Neuronal stem cell (in vitro differentiated cells): ENCODE results near the gene BRD3OS.
A peak's percentile ranks its signal among the peaks of the same experiment; 100 is the strongest.

Source experiments
- DNase-seq: peaks from one replicate; pipeline ENCODE4 v3.0.0-alpha.2; 2013; ENCODE audit warnings: low spot score
- H2AFZ ChIP-seq: one replicate; pipeline ENCODE4 v1.6.1; 2013; ENCODE audit warnings: mild to moderate bottlenecking, low read length, inconsistent platforms
- H2AK5ac ChIP-seq: 2 replicates; pipeline ENCODE4 v1.6.1; 2013; ENCODE audit warnings: low read depth, mild to moderate bottlenecking, inconsistent platforms, low read length, moderate library complexity, mixed read lengths
- H2BK120ac ChIP-seq: 2 replicates; pipeline ENCODE4 v1.6.1; 2013; ENCODE audit warnings: low read depth, mild to moderate bottlenecking, inconsistent platforms, low read length, moderate library complexity, mixed read lengths
- H2BK12ac ChIP-seq: one replicate; pipeline ENCODE4 v1.6.1; 2013; ENCODE audit warnings: low read length, inconsistent platforms
- H2BK15ac ChIP-seq: 2 replicates; pipeline ENCODE4 v1.6.1; 2013; ENCODE audit warnings: mild to moderate bottlenecking, low read length, inconsistent platforms, mixed read lengths
- H2BK5ac ChIP-seq: one replicate; pipeline ENCODE4 v1.6.1; 2013; ENCODE audit warnings: inconsistent platforms, mild to moderate bottlenecking, low read length, moderate library complexity
- H3K14ac ChIP-seq: one replicate; pipeline ENCODE4 v1.6.1; 2013; ENCODE audit warnings: low read length, inconsistent platforms
- H3K18ac ChIP-seq: 2 replicates; pipeline ENCODE4 v1.6.1; 2013; ENCODE audit warnings: low read length, inconsistent platforms
- H3K23ac ChIP-seq: 2 replicates; pipeline ENCODE4 v1.6.1; 2013; ENCODE audit warnings: low read depth, mild to moderate bottlenecking, mixed read lengths, low read length, inconsistent platforms; ENCODE audit not compliant: poor library complexity
- H3K27ac ChIP-seq: replicated peaks from 3 replicates; pipeline ENCODE4 v1.5.1; 2013; ENCODE audit warnings: low read length, inconsistent platforms
- H3K27me3 ChIP-seq, 3 experiments: 2 replicates each; pipeline ENCODE4 v1.6.1; 2013; ENCODE audit warnings: low read length in 3 of 3, mild to moderate bottlenecking in 2 of 3, inconsistent platforms in 1 of 3, low read depth in 1 of 3, mixed read lengths in 1 of 3, moderate library complexity in 1 of 3; ENCODE audit not compliant: control insufficient read depth in 3 of 3, insufficient read depth in 3 of 3
- H3K36me3 ChIP-seq, 2 donors: replicated peaks in 1 of 2; 2 replicates each; pipeline ENCODE4 v1.6.1; 2013; ENCODE audit warnings: low read length in 2 of 2; ENCODE audit not compliant: control insufficient read depth in 2 of 2, insufficient read depth in 2 of 2
- H3K4ac ChIP-seq: 2 replicates; pipeline ENCODE4 v1.6.1; 2013; ENCODE audit warnings: inconsistent platforms, mild to moderate bottlenecking, low read length, moderate library complexity
- H3K4me1 ChIP-seq, 2 donors: 1 replicate in 1 of 2; 2 replicates in 1 of 2; pipeline ENCODE4 v1.6.1; 2013; ENCODE audit warnings: low read length in 2 of 2, low read depth in 1 of 2; ENCODE audit not compliant: control insufficient read depth in 2 of 2, insufficient read depth in 1 of 2
- H3K4me2 ChIP-seq: one replicate; pipeline ENCODE4 v1.6.1; 2013; ENCODE audit warnings: mild to moderate bottlenecking, low read length, inconsistent platforms; ENCODE audit not compliant: insufficient read depth, poor library complexity, severe bottlenecking
- H3K4me3 ChIP-seq, 2 donors: 2 replicates each; pipeline ENCODE4 v1.5.1; 2013; ENCODE audit warnings: low read length in 2 of 2, mild to moderate bottlenecking in 2 of 2, inconsistent platforms in 1 of 2, moderate library complexity in 1 of 2
- H3K79me1 ChIP-seq: one replicate; pipeline ENCODE4 v1.6.1; 2013; ENCODE audit warnings: low read depth, mild to moderate bottlenecking, inconsistent platforms, low read length, moderate library complexity
- H3K9ac ChIP-seq: one replicate; pipeline ENCODE4 v1.6.1; 2013; ENCODE audit warnings: mild to moderate bottlenecking, low read depth, low read length, inconsistent platforms; ENCODE audit not compliant: poor library complexity
- H3K9me3 ChIP-seq, 2 donors: replicated peaks in 1 of 2; 2 replicates each; pipeline versions ENCODE3 to v1.6.1; 2013; ENCODE audit warnings: low read length in 2 of 2, mild to moderate bottlenecking in 2 of 2, inconsistent platforms in 1 of 2, low read depth in 1 of 2, mixed read lengths in 1 of 2, moderate library complexity in 1 of 2; ENCODE audit not compliant: control insufficient read depth in 2 of 2, insufficient read depth in 1 of 2
- H4K8ac ChIP-seq: one replicate; pipeline ENCODE4 v1.6.1; 2013; ENCODE audit warnings: low read depth, mild to moderate bottlenecking, inconsistent platforms, low read length, moderate library complexity
- H4K91ac ChIP-seq: one replicate; pipeline ENCODE4 v1.6.1; 2013; ENCODE audit warnings: low read length, low read depth, mild to moderate bottlenecking, inconsistent platforms; ENCODE audit not compliant: poor library complexity
- WGBS, 2 donors: extraction: QIAGEN DNeasy Blood & Tissue Kit; methylation state at CpG; one replicate each; pipeline ENCODE4 v1.1.7; 2013; ENCODE audit warnings: missing lambda C conversion rate in 2 of 2, mixed read lengths in 1 of 2; ENCODE audit not compliant: insufficient read length in 2 of 2, insufficient replicate concordance in 1 of 2; ENCODE audit errors: extremely low coverage in 2 of 2; 5-methylcytosine and 5-hydroxymethylcytosine counted together

Gene BRD3OS

GRCh38 chr9:134030821-134031470, 5.7 kb downstream of the BRD3OS start:
- no peak overlapping the region for H2BK120ac ChIP-seq
- H4K8ac ChIP-seq = no peak overlapping the region
- peaks cover 6 to 7% of the 10 kb centered on the region in 2 donors for H3K4me1 ChIP-seq
- H3K23ac ChIP-seq = peak overlapping the region; percentile 47
- H3K36me3 ChIP-seq = peaks cover 57 to 95% of the 10 kb centered on the region in 2 donors
- no peak overlapping the region for H2BK5ac ChIP-seq
- H2AK5ac ChIP-seq = no peak overlapping the region
- no peak overlapping the region for H2BK15ac ChIP-seq
- no peak overlapping the region for H3K4ac ChIP-seq
- H2AFZ ChIP-seq = no peak overlapping the region
- DNase-seq = no peak
- peaks cover 8% of the 10 kb centered on the region for H3K79me1 ChIP-seq
- peak overlapping the region; percentile 46 for H2BK12ac ChIP-seq
- H3K9ac ChIP-seq = no peak overlapping the region
- no peak overlapping the region for H3K18ac ChIP-seq
- H3K4me2 ChIP-seq = no peak overlapping the region
- no CpG with 5 or more reads among the region's 29 CpGs for WGBS, 2 donors
- H3K27ac ChIP-seq = no peak overlapping the region
- no peak overlapping the region for H3K14ac ChIP-seq
- no peak overlapping the region for H3K4me3 ChIP-seq
- no peaks in the 10 kb centered on the region for H3K27me3 ChIP-seq
- H3K9me3 ChIP-seq = no peaks in the 10 kb centered on the region
- no peak overlapping the region for H4K91ac ChIP-seq

GRCh38 chr9:134031783-134032182, 6.5 kb downstream of the BRD3OS start:
- Histone ChIP-seq H2BK12ac (no peak overlapping the region), H3K36me3 (peaks cover 59 to 98% of the 10 kb centered on the region in 2 donors), H3K4me1 (no peaks in the 10 kb centered on the region), H3K4ac (no peak overlapping the region), H3K4me3 (no peak overlapping the region), H3K14ac (no peak overlapping the region), H3K4me2 (no peak overlapping the region), H4K8ac (no peak overlapping the region), H2AFZ (no peak overlapping the region), H3K23ac (peak overlapping the region; percentile 82), H3K18ac (no peak overlapping the region), H4K91ac (no peak overlapping the region), H3K27ac (no peak overlapping the region), H3K79me1 (peaks cover 5% of the 10 kb centered on the region), H2BK15ac (no peak overlapping the region), H2AK5ac (no peak overlapping the region), H3K9me3 (no peaks in the 10 kb centered on the region), H2BK5ac (no peak overlapping the region), H2BK120ac (no peak overlapping the region), H3K9ac (no peak overlapping the region), H3K27me3 (no peaks in the 10 kb centered on the region)
- DNase-seq = no peak
- no CpG with 5 or more reads among the region's 14 CpGs for WGBS, 2 donors

GRCh38 chr9:134032456-134033222, 7.4 kb downstream of the BRD3OS start:
- Histone ChIP-seq H3K4ac (no peak overlapping the region), H2BK12ac (no peak overlapping the region), H3K23ac (no peak overlapping the region), H3K4me1 (no peaks in the 10 kb centered on the region), H3K79me1 (peaks cover 5% of the 10 kb centered on the region), H2BK120ac (no peak overlapping the region), H3K18ac (no peak overlapping the region), H4K8ac (no peak overlapping the region), H2AFZ (no peak overlapping the region), H2BK5ac (no peak overlapping the region), H3K14ac (no peak overlapping the region), H3K27ac (no peak overlapping the region), H3K27me3 (no peaks in the 10 kb centered on the region), H3K36me3 (peaks cover 56 to 97% of the 10 kb centered on the region in 2 donors), H2BK15ac (no peak overlapping the region), H3K9ac (no peak overlapping the region), H3K4me3 (no peak overlapping the region), H3K4me2 (no peak overlapping the region), H2AK5ac (no peak overlapping the region), H3K9me3 (no peaks in the 10 kb centered on the region), H4K91ac (no peak overlapping the region)
- DNase-seq = no peak
- no CpG with 5 or more reads among the region's 40 CpGs for WGBS, 2 donors

GRCh38 chr9:134033516-134034214, 8.4 kb downstream of the BRD3OS start:
- H3K4me2 ChIP-seq = no peak overlapping the region
- H2BK5ac ChIP-seq = no peak overlapping the region
- H3K18ac ChIP-seq = no peak overlapping the region
- H3K4me3 ChIP-seq = no peak overlapping the region
- H2BK15ac ChIP-seq = no peak overlapping the region
- no peak overlapping the region for H4K91ac ChIP-seq
- peaks cover 50 to 99% of the 10 kb centered on the region in 2 donors for H3K36me3 ChIP-seq
- no peak overlapping the region for H3K27ac ChIP-seq
- no peak overlapping the region for H2AK5ac ChIP-seq
- DNase-seq = no peak
- H3K9ac ChIP-seq = no peak overlapping the region
- no peak overlapping the region for H2AFZ ChIP-seq
- H3K9me3 ChIP-seq = no peaks in the 10 kb centered on the region
- no peak overlapping the region for H3K14ac ChIP-seq
- peaks cover 5% of the 10 kb centered on the region for H3K79me1 ChIP-seq
- no peaks in the 10 kb centered on the region for H3K4me1 ChIP-seq
- H3K4ac ChIP-seq = no peak overlapping the region
- no peak overlapping the region for H2BK120ac ChIP-seq
- no peak overlapping the region for H3K23ac ChIP-seq
- H4K8ac ChIP-seq = no peak overlapping the region
- no peaks in the 10 kb centered on the region for H3K27me3 ChIP-seq
- H2BK12ac ChIP-seq = no peak overlapping the region
- no CpG with 5 or more reads among the region's 26 CpGs for WGBS, 2 donors
